NK-92 treated with Interleukin-12 subunit alpha and Interleukin-12 subunit beta, amount 100 ng/mL, for 24 hours (cell line): ENCODE data around the gene TPP1.

Source experiments
- DNase-seq: peaks from one replicate; lab custom pipeline; 2025; lab: John Stamatoyannopoulos, UW

TPP1 gene

GRCh38 chr11:6627762-6628241 lies 8.6 kb upstream of the TPP1 start:
- no peak for DNase-seq

DNA sequence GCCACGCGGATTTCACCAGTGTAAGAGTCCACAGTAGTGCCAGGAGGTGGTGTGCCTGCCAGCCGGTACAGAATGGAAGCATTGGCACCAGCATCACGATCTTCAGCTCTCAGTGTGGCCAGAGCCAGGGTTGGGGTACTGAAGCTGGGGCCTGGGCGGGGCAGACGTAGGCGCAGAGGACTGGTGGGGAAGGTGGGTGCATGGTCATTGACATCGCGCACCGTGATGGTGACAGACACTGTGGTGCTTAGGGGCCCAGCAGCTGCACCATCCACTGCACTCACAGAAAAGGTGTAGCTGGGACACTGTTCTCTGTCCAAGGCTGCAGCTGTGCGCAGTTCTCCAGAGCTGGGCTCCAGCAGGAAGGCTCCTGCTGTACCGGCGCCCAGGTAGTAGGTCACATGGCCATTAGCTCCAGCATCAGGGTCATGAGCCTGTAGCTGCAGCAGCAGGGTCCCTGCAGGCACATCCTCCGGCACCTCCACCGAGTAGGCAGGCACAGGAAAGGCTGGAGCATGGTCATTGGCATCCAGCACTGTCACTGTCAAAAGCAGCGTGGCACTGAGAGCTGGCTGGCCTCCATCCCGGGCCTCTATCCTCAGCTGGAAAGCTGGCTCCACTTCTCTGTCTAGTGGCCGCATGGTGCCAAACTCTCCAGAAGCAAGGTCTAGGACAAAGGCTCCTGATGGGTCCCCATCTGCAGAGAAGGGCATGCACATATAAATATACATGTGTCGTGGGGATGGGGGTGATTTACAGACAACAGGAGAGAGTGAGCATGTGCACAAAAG lies 7.9 kb upstream of the TPP1 start:
- DNase-seq: no peak

- no peak for DNase-seq
Observed at GRCh38 chr11:6625832-6626420, 6.7 kb upstream of the TPP1 start.

- no peak for DNase-seq
Observed at GRCh38 chr11:6625156-6625831, 6.1 kb upstream of the TPP1 start.

DNA sequence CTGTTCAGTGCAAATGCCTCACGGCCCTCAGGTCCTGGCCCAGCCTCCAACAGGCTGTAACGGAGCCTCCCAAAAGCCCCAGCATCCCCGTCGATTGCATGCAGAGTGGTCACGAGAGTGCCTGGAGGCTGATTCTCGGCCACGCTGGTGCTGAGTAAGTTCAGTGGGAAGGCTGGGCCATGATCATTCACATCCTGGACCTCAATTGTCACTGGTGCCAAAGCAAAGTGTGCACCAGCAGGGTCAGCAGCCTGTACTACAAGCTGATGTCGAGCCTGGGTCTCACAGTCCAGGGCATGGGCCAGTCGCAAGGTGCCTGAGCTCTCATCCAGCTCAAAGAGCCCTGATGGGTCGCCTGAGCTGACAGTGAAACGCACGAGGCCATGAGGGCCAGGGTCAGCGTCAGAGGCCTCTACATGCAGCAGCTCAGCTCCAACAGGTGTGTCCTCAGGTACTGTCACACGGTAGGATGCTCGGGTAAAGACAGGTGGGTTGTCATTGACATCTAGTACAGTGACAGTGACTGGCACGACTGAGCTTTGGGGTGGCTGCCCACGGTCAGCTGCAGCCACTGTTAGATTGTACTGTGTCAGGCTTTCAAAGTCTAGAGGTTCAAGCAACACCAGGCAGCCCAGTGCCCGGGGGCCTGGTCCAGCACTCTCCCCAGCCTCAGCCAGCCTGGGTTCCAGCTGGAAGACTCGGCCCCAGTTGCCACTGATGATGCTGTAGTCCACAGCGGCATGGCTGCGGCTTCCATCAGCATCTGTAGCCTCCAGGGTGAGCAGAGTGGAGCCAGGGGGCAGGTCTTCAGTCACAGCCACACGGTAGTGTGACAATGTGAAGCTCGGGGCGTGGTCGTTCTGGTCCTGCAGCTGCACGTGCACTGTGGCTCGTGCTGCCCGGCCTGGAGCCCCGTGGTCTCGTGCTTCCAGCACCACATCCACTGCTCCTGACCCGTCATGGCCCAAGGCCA lies 4.5 kb upstream of the TPP1 start:
- DNase-seq: no peak

- DNase-seq: no peak
Observed at GRCh38 chr11:6622261-6623171, 3.3 kb upstream of the TPP1 start.

DNA sequence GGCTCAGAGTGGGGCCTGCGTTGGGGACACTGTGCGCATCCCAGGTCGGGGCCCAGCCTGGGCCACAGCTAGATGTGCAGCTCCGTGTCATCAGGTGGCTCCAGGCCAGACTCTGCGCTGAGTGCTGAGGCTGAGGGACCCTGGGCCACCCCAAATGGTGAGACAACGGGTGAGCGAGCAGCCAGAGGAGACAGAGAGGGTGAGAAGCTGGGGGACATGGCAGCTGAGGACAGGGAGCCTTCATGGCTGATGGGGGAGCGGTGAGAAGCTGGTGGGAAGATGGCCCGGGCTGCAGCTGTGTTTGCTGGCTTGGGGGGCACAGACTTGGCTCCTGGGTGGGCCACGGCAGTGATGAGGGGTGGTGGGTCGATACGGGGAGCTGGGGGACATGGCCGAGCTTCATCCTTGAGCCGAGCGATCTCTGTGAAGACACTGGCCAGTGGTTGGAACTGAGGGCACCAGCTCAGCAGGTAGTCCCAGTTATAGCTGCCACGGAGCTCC lies 2.5 kb upstream of the TPP1 start:
- DNase-seq: no peak

DNA sequence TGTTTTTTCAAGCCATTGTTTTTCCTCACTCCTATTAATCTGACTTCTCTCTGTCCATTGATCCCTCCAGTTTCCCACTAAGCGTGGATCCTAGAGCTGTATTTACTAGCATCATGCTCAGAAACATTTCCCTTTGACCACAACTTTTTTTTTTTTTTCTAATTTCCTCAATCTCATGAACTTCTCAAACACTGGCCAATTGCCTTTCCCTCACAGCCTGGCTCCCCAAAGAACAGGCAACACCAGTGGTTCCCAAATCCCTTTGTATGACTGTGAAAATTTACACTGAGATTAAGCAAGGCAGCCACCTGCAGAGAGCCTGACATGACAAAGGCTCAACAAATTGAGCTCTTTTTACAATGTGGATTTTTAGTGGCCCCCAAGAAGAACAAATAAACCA lies 1.4 kb upstream of the TPP1 start:
- DNase-seq: no peak

GRCh38 chr11:6618117-6619003 lies 862 bp downstream of the TPP1 start:
- peak; percentile 19 for DNase-seq

- DNase-seq: no peak
Observed at GRCh38 chr11:6617315-6617781, 1.9 kb downstream of the TPP1 start.

- no peak for DNase-seq
Observed at GRCh38 chr11:6616596-6617250, 2.5 kb downstream of the TPP1 start.

- DNase-seq: no peak
Observed at GRCh38 chr11:6615882-6616585, 3.2 kb downstream of the TPP1 start.

GRCh38 chr11:6615046-6615445 lies 4.2 kb downstream of the TPP1 start:
- no peak for DNase-seq

GRCh38 chr11:6614446-6614845 lies 4.8 kb downstream of the TPP1 start:
- no peak for DNase-seq

- no peak for DNase-seq
Observed at GRCh38 chr11:6613496-6613895, 5.7 kb downstream of the TPP1 start.

GRCh38 chr11:6612213-6613041 lies 6.8 kb downstream of the TPP1 start, which contains the start of gene TAF10:
TAF10 (minus strand) TSS chr11:6612216; CDS start chr11:6612189, 27 bp downstream.
- DNase-seq: peak; percentile 89

DNA sequence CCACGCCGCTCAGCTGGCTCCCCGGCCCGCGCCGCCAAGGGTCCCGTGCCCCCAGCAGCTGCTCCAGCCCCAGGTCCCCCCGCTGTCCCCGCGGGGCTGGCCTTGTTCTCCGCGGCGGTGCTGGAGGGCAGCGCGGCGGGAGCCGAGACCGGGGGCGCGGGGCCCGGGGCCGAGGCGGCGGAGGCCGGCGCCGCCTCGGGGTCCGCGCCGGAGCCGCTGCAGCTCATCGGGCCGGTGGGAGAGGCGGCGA lies 7.3 kb downstream of the TPP1 start:
- no peak for DNase-seq
